Mesothelial cell of epicardium (in vitro differentiated cells): ENCODE measurements around the gene CBL. TPM values are rescaled to one million over a fixed set of nuclear protein-coding genes. Genes with fewer than 3 reads are reported as not detected.

ENCODE experiments used
- DNase-seq, 2 experiments: peaks; one replicate each; pipeline ENCODE4 v3.0.0; 2021; ENCODE audit warnings: low spot score in 2 of 2; ENCODE audit not compliant: unreplicated experiment in 2 of 2
- H3K27ac Mint-ChIP-seq: 2 replicates; pipeline ENCODE4 v1.8.0; 2021; ENCODE audit warnings: mixed read lengths
- H3K27me3 Mint-ChIP-seq: 2 replicates; pipeline ENCODE4 v1.8.0; 2021; ENCODE audit warnings: low read depth, mixed read lengths
- H3K36me3 Mint-ChIP-seq: 2 replicates; pipeline ENCODE4 v1.8.0; 2021; ENCODE audit warnings: mixed read lengths
- H3K4me1 Mint-ChIP-seq: 2 replicates; pipeline ENCODE4 v1.8.0; 2021; ENCODE audit warnings: mixed read lengths
- H3K4me3 Mint-ChIP-seq: 2 replicates; pipeline ENCODE4 v1.8.0; 2021; ENCODE audit warnings: mild to moderate bottlenecking, moderate library complexity, mixed read lengths
- H3K9me3 Mint-ChIP-seq: 2 replicates; pipeline ENCODE4 v1.8.0; 2021; ENCODE audit warnings: mixed read lengths
- total RNA-seq: library from RNA; stranded (reverse); gene quantifications from 3 replicates; pipeline ENCODE4 v1.2.1, GENCODE V29; 2021
- TF ChIP-seq, protein P1 (sequence below): fragments of 200-600 bp; sonication (generic); IDR thresholded peaks from one replicate; pipeline ENCODE4 v1.5.0; 2021; ENCODE audit warnings: antibody characterized with exemption; ENCODE audit not compliant: unreplicated experiment

Gene CBL
- total RNA-seq, 1 donor from 2014 or later: 27.5 TPM

DNA sequence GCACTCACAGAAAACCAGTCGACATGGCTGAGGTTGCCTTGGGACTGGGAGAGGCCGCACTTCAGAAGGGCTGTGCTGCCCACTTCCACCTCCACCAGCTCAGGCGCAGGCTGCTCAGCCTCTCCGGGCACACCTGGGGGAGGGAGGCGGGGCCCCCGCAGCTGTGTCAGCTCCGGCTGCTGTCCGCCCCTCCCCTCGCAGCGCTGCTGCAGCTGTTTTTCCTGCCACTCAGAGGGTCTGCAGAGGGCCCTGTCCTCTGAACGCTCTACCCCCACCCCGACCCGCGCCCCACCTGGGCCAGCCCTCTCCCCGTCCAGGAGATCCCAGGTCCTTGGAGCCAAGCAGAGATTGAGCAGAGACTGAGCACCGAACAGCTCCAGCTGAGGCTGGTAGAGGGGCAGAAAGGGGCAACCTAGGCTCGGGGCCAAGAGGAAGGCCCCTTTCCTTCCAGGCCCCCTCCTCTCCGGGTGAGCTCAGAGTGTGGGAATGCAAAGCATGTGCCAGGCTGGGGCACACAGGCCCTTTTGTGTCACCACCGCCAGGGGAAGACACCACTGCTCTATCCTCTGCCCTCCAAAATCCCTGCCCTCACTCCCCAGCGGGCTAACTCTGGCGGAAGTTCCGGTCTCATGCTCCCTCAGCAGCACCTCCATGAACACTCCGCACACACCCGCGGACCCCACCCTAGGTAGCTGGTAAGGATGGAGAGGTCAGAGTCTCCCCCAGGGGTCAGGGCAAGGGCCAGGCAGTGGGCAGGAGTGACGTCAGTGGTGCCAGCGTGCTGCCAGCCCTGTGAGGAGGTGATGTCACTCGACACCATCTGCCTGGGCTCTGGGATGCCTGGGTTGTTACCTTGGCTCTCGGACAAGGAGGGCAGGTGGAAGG lies 109.2 kb downstream of the CBL start:
- Mint-ChIP-seq H3K4me1 (peaks cover 30% of the 10 kb centered on the region), H3K4me3 (peak overlapping the region; percentile 69), H3K27ac (peak overlapping the region; percentile 16), H3K36me3 (no peaks in the 10 kb centered on the region), H3K9me3 (no peaks in the 10 kb centered on the region), H3K27me3 (no peaks in the 10 kb centered on the region)
- DNase-seq: no peak
- TF ChIP-seq, protein P1, sequence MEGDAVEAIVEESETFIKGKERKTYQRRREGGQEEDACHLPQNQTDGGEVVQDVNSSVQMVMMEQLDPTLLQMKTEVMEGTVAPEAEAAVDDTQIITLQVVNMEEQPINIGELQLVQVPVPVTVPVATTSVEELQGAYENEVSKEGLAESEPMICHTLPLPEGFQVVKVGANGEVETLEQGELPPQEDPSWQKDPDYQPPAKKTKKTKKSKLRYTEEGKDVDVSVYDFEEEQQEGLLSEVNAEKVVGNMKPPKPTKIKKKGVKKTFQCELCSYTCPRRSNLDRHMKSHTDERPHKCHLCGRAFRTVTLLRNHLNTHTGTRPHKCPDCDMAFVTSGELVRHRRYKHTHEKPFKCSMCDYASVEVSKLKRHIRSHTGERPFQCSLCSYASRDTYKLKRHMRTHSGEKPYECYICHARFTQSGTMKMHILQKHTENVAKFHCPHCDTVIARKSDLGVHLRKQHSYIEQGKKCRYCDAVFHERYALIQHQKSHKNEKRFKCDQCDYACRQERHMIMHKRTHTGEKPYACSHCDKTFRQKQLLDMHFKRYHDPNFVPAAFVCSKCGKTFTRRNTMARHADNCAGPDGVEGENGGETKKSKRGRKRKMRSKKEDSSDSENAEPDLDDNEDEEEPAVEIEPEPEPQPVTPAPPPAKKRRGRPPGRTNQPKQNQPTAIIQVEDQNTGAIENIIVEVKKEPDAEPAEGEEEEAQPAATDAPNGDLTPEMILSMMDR: no peak

DNA sequence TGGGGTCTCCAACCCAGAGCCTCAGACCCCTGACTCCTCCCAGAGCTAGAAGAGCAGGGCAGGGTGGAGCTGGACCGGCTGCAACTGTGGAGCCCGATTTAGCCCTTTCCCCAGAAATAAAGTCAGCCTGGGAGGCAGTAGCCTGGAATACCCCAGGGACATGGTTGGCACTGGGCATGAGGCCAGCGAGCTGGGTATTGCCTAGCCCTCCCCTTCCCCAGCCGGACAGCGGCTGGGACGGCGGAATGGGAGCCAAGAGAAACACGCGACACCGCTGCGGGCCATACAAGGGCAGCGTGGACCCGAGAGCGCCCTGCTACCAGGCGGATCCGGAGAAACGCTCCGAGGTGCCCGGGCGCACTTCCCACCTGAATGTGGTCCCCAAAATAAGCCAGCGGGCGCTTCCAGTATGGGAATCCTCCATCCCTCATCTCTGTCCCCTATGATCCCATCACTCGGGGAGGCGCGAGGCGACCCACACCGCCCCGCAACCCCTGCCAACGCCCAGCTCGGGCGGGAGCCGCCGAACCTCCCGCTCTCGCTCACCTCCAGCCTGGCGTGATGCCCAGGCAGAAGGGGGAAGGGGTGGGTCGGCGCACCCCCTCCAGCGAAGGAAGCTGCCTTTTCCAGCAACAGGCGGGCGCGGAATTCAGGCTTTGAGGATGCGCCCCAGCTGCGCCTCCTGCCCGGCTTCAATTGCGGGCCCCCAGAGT lies 110.0 kb downstream of the CBL start:
- DNase-seq: peak in 1 of 2 experiments; percentile 71
- peak overlapping the region; percentile 69 for H3K4me3 Mint-ChIP-seq
- no peak overlapping the region for H3K27ac Mint-ChIP-seq
- H3K27me3 Mint-ChIP-seq: no peaks in the 10 kb centered on the region
- no peaks in the 10 kb centered on the region for H3K36me3 Mint-ChIP-seq
- TF ChIP-seq, protein P1: no peak
- no peaks in the 10 kb centered on the region for H3K9me3 Mint-ChIP-seq
- peaks cover 30% of the 10 kb centered on the region for H3K4me1 Mint-ChIP-seq

DNA sequence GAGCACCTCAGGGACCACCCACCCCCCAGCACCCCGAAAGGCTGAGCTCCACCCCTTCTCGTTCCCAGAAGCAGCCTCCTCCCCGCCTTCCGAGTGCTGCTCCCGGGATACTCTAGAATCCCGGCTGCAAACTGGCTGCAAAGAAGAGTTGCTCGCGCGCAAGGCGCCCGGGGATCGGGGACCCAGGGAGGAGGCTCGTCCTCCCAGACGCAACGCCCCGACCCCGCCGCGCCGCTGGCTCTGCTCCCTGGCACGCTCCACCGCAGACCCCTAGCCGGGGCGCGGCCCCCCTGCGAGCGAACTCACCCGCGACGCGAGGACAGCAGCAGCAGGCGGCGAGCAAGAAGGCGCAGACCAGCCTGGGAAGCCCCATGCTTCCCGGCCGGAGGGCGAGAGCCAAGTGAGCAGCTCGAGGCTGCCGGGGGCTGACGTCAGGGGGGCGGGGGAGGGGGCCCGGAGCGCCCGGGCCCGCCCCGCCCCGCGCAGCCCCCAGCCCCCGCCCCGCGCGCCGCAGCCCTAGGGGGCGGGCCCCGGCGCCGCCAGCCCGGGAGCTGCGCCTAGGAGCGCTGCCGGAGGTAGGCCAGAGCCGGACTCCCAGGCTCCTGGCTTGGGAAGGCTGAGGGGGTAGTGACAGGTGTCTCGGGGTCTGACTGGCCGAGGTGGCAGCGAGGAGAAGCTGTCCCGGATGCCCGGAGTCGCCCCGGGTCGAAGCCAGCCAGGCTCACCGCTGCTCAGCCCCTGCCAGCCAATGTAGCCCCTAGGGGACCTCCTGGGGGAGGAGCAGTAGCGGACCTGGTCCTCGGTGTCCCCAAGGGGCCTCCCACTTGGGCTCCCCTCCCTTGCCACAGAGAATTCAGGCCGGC lies 110.8 kb downstream of the CBL start, which contains the start of gene MCAM:
MCAM (minus strand) TSS at position 402 of the 863 bp plus-strand sequence; CDS start at position 373, 29 bp downstream.
- peak within 1 kb of the TSS; percentile 34 for H3K27ac Mint-ChIP-seq

DNA sequence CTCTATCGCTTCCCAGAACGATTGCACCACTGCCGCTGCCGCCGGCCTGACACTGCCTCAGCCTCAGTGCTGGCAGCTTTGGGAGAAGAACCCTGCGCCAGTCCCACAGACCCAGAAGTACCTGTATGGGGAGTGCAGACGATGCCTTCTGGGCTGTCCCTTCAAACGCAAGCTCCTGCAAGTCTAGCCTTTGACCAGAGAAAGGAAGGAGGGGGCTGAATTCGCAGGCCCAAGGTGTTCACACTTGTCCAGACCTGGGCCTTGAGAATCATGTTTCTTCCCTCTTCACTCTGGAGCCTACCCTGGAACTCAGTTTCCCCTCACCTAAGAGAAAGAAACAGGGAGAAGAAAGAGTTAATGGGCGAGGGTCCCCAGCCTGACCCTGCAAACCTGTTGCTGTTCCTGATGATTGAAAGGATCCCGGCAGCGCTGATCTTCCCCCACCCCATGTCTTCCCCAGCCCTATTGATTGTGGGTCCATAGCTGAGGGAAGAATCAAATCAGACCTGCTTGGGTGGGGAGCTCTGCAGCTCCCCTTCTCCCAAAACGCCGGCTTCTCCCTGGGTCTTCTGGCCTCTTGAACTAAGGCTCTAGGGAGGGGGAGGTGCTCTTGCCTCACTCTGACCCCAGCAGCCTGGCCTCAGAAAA lies 111.6 kb downstream of the CBL start:
- H3K9me3 Mint-ChIP-seq: no peaks in the 10 kb centered on the region
- peaks cover 38% of the 10 kb centered on the region for H3K4me1 Mint-ChIP-seq
- H3K36me3 Mint-ChIP-seq: no peaks in the 10 kb centered on the region
- H3K27ac Mint-ChIP-seq: peak overlapping the region; percentile 34
- peak overlapping the region; percentile 43 for H3K4me3 Mint-ChIP-seq
- DNase-seq: no peak
- H3K27me3 Mint-ChIP-seq: no peaks in the 10 kb centered on the region
- TF ChIP-seq, protein P1: no peak

More for the DNA sequence above, 110.8 kb downstream of the CBL start, which contains the start of gene MCAM:
- DNase-seq: peak in 1 of 2 experiments; percentile 70
- Mint-ChIP-seq H3K4me3 (peak within 1 kb of the TSS; percentile 69), H3K4me1 (peaks cover 36% of the 10 kb centered on the region), H3K9me3 (no peaks in the 10 kb centered on the region), H3K27me3 (no peaks in the 10 kb centered on the region), H3K36me3 (no peaks in the 10 kb centered on the region)
- TF ChIP-seq, protein P1: no peak
